Breast epithelium (tissue), 3 donors: ENCODE data around the gene GTPBP6.

Source experiments
- POLR2A ChIP-seq: fragments of 450-650 bp; IDR thresholded peaks from one replicate; pipeline ENCODE4 v1.6.1; 2016; ENCODE audit warnings: antibody characterized with exemption, mild to moderate bottlenecking, moderate library complexity
- POLR2AphosphoS5 ChIP-seq, 3 donors: sonication (generic); formaldehyde crosslinking; IDR thresholded peaks; one replicate each; pipeline ENCODE4 v1.6.1; 2017; ENCODE audit warnings: antibody characterized with exemption in 3 of 3
- TF ChIP-seq, protein P1 (sequence below), 3 donors: fragments of 450-650 bp; IDR thresholded peaks; one replicate each; pipeline ENCODE4 v1.5.1; 2016 to 2017; ENCODE audit warnings: antibody characterized with exemption in 3 of 3, mild to moderate bottlenecking in 3 of 3, moderate library complexity in 3 of 3

- TF ChIP-seq, protein P1, sequence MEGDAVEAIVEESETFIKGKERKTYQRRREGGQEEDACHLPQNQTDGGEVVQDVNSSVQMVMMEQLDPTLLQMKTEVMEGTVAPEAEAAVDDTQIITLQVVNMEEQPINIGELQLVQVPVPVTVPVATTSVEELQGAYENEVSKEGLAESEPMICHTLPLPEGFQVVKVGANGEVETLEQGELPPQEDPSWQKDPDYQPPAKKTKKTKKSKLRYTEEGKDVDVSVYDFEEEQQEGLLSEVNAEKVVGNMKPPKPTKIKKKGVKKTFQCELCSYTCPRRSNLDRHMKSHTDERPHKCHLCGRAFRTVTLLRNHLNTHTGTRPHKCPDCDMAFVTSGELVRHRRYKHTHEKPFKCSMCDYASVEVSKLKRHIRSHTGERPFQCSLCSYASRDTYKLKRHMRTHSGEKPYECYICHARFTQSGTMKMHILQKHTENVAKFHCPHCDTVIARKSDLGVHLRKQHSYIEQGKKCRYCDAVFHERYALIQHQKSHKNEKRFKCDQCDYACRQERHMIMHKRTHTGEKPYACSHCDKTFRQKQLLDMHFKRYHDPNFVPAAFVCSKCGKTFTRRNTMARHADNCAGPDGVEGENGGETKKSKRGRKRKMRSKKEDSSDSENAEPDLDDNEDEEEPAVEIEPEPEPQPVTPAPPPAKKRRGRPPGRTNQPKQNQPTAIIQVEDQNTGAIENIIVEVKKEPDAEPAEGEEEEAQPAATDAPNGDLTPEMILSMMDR (IDR thresholded peaks at IDR 0.05): no peak
- TF ChIP-seq POLR2AphosphoS5 (IDR thresholded peaks at IDR 0.05): no peak
- no peak for TF ChIP-seq POLR2A
Measured at GRCh38 chrX:298993-299392, 19.6 kb downstream of the GTPBP6 start.
